Stimulated activated CD8-positive, alpha-beta memory T cell treated with anti-CD3 and anti-CD28 coated beads, Interleukin-7, amount 100 ng/mL, for 1 hour (primary cell): ENCODE measurements around the gene SYDE1.

Experiments used
- DNase-seq, 2 donors: peaks; one replicate each; pipeline ENCODE4 v3.0.0-alpha.2; 2020; ENCODE audit warnings: low read depth in 2 of 2

Gene SYDE1

DNA sequence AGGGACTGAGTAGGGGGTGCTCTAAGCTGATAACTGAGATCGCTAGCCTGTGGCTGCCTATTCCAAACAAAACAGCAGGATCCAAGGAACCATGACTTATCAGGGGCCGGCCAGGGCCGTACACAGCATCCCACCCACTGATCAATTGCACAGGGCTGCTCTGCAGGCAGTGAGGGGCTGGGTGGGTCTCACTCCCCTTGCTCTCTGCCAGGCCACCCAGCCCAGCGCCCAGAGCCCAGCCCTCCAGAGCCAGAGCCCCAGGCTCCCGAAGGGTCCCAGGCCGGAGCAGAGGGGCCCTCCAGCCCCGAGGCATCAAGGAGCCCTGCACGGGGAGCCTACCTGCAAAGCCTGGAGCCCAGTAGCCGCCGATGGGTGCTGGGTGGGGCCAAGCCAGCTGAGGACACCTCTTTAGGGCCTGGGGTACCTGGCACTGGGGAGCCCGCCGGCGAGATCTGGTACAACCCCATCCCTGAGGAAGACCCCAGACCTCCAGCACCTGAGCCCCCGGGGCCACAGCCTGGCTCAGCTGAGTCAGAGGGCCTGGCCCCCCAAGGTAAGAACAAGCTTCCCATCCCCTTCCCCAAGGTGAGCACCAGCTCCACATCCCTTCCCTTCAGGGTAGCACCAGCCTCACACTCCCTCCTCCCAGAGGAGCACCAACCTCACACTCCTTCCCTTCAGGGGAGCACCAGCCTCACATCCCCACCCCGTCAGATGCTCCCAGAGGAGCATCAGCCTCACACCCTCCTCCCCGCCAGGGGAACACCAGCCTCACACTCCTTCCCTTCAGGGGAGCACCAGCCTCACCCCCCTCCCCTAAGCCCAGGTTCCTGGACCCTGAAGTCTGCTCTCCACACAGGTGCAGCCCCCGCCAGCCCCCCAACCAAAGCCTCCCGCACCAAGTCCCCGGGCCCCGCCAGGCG, 1.9 kb downstream of the SYDE1 start:
- DNase-seq = no peak

DNA sequence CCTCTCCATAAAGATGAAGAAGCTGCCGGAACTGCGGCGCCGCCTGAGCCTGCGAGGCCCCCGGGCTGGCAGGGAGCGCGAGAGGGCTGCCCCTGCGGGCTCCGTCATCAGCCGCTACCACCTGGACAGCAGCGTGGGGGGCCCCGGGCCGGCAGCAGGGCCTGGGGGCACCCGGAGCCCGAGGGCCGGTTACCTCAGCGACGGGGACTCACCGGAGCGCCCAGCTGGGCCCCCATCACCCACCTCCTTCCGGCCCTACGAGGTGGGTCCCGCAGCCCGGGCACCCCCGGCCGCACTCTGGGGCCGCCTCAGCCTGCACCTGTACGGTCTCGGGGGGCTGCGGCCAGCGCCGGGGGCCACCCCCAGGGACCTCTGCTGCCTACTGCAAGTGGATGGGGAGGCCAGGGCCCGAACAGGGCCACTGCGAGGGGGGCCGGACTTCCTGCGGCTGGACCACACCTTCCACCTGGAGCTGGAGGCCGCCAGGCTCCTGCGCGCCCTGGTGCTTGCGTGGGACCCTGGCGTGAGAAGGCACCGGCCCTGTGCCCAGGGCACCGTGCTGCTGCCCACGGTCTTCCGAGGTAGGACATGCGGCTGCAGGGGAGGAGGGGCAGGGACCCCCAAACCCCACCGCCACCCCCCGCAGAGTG, 2.7 kb downstream of the SYDE1 start:
- DNase-seq = no peak

DNA sequence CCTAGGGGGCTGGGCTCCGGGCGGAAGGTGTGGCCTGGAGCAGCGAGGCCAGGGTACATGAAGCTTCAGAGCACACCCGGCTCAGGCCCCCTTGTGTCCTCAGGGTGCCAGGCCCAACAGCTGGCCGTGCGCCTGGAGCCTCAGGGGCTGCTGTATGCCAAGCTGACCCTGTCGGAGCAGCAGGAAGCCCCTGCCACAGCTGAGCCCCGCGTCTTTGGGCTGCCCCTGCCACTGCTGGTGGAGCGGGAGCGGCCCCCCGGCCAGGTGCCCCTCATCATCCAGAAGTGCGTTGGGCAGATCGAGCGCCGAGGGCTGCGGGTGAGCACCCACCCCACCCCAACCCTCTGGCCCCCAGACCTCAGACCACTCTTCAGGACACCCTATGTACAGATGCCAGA, 3.2 kb downstream of the SYDE1 start:
- no peak for DNase-seq

DNA sequence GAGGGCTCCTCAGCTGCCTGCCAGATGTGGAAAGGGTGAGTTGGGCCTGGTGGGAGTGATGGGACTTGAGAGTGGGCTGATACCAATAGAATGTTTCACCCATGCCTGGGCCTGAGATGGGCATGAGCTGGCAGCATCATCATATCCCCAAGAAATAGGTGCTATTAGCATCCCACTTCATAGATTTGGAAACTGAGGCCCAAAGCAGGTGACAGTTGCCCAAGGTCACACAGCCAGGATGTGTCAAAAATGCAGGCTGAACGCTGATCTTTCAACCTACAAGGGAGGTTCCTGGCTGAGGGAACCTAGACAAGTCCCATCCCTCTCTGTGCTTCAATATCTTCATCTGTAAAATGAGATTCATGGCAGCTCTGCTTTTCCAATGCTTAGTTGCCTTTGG, 4.6 kb downstream of the SYDE1 start:
- no peak for DNase-seq

DNA sequence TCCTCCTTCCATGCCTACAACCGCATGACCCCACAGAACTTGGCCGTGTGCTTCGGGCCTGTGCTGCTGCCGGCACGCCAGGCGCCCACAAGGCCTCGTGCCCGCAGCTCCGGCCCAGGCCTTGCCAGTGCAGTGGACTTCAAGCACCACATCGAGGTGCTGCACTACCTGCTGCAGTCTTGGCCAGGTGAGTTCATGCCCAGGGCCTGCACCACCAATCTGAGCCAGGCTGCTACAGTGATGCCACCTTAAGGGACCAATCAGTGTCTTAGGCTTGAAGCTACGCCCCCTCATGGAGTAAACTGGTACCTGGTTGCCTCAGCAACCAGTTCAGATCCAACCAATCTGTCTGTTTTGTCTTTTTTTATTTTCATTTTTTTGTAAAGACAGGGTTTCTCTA, 5.2 kb downstream of the SYDE1 start:
- no peak for DNase-seq

DNA sequence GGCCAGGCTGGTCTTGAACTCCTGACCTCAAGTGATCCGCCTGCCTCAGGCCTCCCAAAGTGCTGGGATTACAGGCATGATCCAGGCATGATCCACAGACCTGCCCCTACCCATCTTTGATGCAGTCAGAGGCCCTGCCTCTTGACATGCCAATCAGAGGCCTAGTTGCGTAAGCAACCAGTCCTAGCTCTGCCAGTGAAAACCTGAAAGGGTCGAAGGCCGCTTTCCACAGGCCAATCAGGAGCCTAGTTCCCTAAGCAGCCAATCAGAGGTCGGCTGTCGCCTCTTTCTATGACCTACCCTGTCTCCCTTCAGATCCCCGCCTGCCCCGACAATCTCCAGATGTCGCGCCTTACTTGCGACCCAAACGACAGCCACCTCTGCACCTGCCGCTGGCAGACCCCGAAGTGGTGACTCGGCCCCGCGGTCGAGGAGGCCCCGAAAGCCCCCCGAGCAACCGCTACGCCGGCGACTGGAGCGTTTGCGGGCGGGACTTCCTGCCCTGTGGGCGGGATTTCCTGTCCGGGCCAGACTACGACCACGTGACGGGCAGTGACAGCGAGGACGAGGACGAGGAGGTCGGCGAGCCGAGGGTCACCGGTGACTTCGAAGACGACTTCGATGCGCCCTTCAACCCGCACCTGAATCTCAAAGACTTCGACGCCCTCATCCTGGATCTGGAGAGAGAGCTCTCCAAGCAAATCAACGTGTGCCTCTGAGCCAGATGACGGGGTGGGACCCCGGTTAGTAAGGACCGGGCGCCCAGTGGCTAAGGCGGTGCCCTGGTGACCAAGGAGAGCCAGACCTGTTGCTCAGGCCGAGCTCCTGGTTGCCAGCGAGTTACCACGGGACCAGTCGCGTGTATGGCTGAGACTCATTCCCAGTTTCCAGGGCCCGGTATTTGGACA, 6.3 kb downstream of the SYDE1 start:
- DNase-seq = no peak

DNA sequence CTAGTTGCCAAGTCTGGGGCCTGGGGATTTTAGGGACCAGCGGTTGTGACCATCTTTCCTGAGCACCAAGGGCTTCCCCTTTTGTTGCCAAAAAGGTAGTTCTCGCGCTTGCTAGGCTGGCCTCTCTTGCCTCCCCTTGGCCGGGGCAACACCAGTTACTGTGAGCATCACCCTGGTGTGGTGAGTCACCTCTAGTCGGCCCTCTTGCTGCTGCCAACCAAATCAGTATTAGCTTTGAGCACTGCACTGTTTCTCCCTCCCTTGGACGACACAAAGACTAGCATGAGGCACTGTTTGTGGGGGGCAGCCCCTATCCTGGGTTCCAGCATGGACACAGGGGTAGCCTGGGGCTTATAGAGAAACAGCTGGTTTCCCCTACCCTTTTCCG, 6.9 kb downstream of the SYDE1 start:
- no peak for DNase-seq

DNA sequence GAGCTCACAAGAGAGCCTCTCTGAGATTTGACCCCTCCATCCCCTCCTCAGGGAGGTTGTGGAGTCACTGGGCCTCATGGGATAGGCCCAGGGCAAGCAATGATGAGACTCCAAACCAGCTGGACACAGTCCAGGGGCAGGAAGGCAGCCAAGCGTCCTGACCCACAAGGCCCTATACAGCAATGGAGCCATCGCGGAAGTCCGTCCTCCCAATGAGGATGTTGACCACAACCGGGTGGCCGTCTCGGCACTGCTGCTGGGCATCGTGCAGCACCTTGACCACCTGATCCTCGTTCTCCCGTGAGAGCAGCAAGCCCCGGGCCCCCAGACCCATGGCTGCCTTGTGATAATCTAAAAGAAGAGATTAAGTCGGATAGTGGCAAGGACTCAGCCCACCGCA, 7.9 kb downstream of the SYDE1 start:
- no peak for DNase-seq

DNA sequence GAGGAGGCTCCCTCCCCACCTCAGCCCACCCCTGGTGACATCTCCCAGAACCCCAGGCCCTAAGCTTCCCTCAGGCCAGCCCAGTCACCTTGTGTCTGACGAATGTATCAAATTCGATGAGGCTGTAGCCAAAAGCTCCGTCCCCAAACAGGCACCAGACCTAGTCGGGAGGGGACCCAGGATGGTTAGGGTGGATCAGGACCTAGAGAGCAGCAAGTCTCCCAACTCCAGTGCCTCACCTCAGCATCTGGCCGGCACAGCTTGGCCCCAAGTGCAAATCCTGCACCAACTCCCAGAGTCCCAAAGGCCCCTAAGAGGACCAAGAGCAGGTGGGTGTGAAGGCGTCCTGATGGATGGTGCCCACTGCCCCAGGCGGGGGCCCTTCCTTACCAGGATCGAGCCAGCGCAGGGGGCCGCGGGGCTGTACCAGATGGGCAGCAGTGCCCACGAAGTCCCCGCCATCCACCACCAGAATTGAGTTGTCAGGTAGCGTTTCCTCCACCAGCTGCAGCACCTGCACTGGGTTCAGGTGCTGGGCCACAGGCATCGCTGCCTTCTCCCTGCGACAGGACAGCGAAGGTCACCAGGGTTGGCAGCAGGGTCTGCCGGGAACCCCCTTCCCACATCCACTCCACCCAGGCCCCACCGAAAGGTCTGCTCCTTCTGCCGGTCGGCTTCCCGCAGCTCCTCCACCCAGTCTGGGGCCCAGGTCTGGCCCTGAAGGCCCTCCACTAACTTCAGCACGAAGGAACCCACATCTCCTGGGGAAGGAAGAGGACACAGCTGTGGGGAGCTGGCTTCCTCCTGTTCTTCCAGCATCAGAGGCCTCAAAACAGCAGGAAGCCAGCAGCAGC, 8.8 kb downstream of the SYDE1 start:
- DNase-seq = no peak

DNA sequence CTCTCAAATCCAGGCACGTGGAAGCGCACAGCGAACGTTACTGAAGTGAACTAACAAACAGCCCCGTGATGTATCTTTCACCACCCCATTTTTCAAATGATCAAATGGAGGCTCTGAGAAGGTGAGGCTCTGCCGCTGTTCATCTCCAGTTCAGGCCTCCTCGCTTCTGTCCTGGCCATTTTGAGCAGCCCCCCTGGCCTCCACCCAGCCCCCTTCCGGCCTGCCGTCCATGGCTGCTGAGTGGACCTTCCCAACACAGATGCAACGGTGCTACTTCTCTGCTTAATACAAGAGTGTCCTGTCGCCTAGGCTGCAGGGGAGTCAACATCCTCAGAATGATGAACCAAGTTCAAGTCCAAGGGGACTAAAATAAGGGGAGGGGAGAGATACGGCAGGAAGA, 9.7 kb downstream of the SYDE1 start:
- no peak for DNase-seq

DNA sequence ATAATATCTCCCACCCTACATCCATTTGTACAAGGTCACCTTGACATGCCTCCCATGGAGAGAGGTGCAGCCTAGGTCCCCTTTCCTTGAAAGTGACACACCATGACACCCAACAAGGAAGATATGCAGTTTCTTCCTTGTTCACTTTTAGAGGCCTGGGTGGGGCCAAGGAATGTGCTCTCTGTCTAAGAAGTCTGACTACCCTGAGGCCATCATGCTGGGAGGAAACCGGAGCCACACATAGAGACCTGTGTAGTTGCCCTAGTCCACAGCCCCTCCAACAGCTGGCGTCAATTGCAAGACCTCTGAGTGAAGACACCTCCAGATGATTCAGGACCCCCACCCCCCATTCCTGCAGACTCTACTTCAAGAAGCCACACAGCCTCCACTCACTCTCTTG, 11.0 kb downstream of the SYDE1 start:
- no peak for DNase-seq

DNA sequence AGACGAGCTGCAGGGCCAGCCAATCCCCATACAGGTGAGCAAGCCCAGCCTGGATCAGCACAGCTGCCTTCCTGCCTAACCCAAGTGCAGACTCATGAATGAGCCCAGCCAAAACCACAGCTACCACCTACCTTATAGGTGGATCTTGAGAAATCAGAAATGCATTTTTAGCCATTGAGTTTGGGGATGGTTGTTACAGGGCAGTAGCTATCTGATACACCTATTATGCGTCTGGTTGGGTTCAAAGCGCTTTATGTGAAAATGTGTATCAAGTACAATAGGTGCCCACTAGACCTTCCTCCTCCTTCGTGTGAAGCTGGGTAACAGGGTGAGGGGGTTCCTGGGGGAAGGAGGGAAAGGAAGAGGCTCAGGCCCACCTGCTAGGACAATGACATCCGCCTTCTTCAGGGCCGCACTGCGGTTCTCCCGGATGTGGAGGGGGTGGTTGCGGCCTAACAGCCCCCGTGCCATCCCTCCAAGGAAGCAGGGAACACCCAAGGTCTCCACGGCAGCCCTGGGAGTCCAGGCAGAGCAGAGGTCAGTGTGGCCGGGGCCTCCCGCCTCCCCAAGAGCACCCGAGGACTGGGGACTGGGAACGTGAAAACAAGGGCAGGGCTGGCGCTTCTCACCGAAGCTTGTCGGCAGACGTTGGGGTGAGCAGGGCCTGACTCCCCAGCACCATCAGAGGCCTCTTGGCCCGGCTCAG, 11.7 kb downstream of the SYDE1 start:
- DNase-seq = no peak

DNA sequence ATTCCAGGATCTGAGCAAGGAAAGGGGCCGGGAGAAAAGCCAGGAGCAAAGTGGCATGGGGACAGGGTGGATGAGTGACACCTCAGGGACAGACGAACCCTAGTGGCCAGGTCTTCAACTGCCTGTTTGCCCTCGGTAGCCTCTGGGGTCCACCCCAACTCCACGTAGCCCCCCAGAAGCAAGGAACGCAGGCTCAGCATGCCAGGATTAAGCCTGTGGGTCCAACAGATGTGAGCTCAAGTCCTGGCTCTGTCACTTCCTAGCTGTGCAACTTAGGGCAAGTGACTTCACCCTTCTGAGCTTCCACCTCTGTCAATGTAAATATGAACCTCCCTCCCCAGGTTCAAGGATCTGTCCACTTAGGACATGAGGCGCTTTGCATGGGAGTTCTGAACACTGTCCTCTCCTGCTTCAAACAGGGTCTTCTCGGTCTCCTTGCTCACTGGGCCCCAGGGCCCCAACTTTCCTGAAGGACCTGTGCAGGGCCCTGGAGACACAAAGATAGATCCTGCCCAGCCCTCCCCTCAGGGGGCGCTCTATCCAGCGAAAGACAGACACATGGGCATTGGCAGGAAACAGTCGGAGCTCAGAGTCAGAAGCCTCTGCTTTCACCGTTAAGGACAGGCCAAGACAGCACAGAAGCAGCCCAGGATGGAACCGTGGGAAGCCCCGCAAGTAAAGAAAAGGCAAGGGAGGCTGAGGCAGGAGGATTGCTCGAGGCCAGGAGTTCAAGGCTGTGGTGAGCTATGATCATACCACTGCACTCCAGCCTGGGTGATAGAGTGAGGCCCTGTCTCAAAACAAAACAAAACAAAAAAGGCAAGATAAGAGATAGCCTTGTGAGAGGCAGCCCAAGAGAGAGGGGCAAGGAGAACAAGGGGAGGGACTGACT, 13.2 kb downstream of the SYDE1 start:
- no peak for DNase-seq

DNA sequence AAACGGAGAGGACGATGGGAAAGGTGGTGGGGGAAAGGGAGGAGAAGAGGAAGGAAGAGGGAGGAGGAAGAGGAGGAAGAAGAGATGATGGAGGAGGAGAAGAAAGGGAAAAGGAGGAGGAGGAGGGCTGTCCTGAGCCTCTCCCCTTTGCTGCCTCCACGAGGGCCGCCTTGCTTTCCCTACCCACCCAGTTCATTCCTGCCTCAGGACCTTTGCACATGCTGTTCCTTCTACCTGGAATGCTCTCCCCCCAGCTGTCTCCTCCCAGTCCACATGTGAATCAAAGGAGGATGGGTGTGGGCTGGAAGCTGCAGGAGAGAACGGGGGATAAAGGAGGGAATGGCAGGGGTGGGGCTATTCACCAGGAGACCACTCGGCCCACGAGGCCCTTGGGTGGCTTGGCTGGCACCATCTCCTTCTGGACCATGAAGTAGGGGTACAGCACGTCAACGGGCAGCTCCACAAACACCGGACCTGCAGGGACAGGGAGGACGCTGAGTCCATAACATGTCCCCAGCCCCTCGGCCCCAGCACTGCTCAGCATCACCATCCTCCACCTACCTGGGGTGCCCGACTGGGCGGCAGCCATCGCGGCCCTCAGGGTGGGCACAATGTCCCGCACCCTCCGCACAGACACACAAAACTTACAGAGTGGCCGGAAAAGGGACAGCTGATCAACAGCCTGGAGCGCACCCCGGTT, 15.3 kb downstream of the SYDE1 start:
- no peak for DNase-seq

DNA sequence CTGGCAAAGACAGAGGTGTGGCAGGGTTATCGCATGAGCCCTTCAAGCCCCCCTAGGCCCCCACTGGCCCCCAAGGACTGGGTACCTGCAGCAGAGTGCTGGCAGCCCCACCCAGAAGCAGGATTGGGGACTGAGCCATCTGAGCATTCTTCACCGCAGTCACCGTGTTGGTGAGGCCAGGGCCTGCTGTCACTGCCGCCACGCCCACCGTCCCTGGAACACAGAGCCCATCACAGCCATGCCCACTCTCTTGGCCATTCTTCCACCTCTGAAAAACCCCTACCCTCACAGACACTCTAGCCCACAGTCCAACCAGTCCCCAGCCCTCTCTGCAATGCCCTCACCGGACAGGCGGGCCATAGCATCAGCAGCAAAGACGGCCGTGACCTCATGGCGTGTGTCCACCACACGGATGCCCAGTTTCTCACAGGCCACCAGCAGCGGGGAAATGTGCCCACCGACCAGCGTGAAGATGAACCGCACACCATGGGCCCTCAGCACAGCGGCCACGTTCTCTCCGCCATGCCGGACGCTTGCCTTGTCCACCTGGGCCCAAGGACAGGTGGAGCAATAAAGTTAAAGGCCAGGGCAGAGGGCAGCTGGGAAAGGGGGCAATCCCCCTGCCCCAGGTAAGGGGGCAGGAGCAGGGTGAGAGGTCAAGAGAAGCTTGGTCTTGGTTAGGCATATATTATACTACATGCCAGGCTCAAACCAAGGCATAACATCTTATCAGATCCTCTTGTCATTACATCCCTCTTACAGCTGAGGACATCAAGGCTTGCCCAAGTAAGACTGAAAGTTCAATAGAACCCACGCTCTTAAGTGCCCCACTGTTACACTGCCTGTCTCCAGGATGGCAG, 16.1 kb downstream of the SYDE1 start:
- DNase-seq = no peak

DNA sequence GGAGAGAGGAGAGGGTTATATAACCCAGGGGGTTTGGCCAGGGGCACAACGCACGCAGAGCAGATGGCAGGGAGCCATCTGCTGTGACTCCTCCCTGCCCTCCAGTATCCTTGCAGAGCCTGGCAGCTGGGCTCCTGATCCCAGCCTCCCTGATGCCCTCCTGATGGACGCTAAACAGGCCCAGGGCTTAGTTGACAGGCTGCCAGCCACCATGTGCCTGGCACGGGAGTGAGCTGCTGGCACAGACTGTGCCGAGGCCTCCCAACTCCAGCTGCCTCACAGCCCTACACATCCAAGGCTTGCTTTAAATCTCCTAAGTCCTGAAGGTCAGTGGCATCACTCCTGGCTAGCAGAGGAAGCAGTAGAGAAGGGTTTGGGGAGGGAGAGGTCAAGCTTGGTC, 16.7 kb downstream of the SYDE1 start:
- no peak for DNase-seq

DNA sequence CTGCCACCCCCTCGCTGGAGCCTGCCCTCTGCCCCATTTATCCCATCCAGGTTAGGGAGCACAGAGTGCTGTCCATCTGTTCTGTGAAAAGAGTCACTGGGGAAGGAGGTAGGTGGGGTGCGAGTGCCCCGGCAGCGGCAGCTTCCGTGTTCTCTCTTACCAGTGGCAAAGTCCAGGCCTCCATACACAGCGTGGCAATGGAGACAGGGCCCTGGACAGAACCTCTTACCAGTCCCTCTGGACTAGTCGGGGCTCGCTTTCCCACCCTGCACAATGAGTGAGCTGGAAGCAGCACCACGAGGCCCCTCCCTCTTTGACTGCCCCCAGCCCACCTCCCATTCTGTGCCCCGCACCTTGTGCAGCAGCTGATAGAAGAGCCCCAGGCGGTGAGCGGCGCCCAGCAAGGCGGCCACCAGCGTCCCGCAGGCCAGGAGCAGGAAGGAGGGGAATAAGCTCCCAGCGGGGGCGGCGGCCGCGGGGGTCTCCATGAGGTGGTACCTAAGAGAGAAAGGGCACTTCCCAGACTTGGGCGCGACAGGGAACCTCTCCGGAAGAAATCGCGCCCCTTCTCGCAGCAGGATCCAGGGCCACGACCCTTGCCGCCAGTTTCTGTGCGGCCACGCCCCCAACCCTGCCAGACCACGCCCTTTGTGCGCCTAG, 17.5 kb downstream of the SYDE1 start:
- DNase-seq = no peak
